SU-DHL-6 (cell line): ENCODE results near the gene NRTN.

Experiments
- EZH2phosphoT487 ChIP-seq: fragments of 200-600 bp; sonication (generic), shearing (Covaris generic); conservative IDR thresholded peaks from 2 replicates; pipeline ENCODE4 v1.6.1; 2018; ENCODE audit warnings: mild to moderate bottlenecking, antibody characterized with exemption, low read length, moderate library complexity, mixed read lengths
- TF ChIP-seq, protein P1 (sequence below): fragments of 200-600 bp; sonication (generic); IDR thresholded peaks from one replicate; pipeline ENCODE4 v1.5.1; 2017; ENCODE audit warnings: antibody characterized with exemption, mild to moderate bottlenecking, low read length, moderate library complexity; ENCODE audit not compliant: insufficient read depth, poor library complexity, severe bottlenecking

DNA sequence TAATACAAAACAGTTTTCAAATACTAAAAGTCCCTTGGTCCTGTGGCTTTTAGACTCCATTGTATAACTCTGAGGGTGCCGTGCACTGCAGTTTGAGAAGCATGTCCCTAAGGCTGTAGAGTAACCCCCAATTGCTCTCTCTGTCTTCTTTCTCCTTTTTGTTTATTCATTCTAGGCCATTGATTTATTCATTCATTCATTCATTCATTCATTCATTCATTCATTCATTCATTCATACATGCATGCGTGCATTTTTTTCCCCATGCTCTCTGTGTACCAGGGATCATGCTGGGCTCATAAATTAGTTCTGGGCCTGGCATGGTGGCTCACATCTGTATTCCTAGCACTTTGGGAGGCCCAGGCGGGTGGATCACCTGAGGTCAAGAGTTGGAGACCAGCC is 39.6 kb upstream of the NRTN start:
- TF ChIP-seq EZH2phosphoT487: no peak
- TF ChIP-seq, protein P1, sequence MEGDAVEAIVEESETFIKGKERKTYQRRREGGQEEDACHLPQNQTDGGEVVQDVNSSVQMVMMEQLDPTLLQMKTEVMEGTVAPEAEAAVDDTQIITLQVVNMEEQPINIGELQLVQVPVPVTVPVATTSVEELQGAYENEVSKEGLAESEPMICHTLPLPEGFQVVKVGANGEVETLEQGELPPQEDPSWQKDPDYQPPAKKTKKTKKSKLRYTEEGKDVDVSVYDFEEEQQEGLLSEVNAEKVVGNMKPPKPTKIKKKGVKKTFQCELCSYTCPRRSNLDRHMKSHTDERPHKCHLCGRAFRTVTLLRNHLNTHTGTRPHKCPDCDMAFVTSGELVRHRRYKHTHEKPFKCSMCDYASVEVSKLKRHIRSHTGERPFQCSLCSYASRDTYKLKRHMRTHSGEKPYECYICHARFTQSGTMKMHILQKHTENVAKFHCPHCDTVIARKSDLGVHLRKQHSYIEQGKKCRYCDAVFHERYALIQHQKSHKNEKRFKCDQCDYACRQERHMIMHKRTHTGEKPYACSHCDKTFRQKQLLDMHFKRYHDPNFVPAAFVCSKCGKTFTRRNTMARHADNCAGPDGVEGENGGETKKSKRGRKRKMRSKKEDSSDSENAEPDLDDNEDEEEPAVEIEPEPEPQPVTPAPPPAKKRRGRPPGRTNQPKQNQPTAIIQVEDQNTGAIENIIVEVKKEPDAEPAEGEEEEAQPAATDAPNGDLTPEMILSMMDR: no peak
